AG09319 (cell line): ENCODE data around the gene PIAS1.

ENCODE experiments used
- DNase-seq: peaks from one replicate; pipeline ENCODE4 v3.0.0-alpha.2; 2010; ENCODE audit warnings: low read depth; ENCODE audit errors: extremely low read depth
- CTCF ChIP-seq: IDR thresholded peaks from 2 replicates; pipeline ENCODE4 v1.5.1; 2011; ENCODE audit warnings: low read depth, mild to moderate bottlenecking, inconsistent platforms, low read length, moderate library complexity

Gene PIAS1

GRCh38 chr15:68143785-68144184 is 89.7 kb downstream of the PIAS1 start:
- TF ChIP-seq CTCF = no peak
- DNase-seq = no peak

- no peak for TF ChIP-seq CTCF
- DNase-seq = no peak
Measured at GRCh38 chr15:68145706-68146105, 91.6 kb downstream of the PIAS1 start.

DNA sequence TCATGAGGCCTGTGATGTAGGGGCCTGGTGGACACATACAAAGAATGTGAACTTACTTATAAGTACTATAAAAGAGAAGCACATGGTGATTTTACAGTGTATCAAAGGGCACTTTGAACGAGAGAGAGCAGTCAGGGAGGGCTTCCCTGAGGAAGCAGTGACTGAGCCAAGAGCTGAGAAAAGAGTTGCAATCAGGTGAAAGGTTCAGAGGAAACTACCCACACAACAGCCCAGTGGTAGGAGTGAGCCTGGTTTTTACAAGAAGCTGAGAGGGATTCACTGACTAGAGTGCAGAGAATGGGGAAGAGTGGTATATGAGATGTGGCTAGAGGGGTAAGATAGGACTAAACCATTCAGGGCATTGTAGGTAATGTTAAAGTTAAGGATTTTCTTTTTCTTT is 93.9 kb downstream of the PIAS1 start:
- DNase-seq = no peak
- TF ChIP-seq CTCF = no peak

- no peak for TF ChIP-seq CTCF
- no peak for DNase-seq
Measured at GRCh38 chr15:68149059-68149458, 94.9 kb downstream of the PIAS1 start.

- no peak for DNase-seq
- no peak for TF ChIP-seq CTCF
Measured at GRCh38 chr15:68150187-68150586, 96.1 kb downstream of the PIAS1 start.

DNA sequence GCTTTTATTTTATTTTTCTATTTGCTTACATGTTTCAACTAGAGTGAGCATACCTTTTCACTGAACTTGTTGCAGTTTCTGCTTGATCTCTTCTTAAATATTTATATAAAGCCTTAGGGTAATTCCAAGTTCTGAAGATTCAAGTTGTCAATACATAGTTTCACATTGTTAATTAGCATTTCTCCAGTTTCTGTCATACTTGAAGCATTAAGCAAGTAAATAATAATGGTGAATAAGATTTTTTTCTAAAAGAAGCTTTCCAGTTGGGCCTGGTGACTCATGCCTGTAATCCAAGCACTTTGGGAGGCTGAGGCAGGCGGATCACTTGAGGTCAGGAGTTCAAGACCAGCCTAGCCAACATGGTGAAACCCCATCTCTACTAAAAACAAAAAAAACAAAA is 97.2 kb downstream of the PIAS1 start:
- TF ChIP-seq CTCF = no peak
- DNase-seq = no peak

DNA sequence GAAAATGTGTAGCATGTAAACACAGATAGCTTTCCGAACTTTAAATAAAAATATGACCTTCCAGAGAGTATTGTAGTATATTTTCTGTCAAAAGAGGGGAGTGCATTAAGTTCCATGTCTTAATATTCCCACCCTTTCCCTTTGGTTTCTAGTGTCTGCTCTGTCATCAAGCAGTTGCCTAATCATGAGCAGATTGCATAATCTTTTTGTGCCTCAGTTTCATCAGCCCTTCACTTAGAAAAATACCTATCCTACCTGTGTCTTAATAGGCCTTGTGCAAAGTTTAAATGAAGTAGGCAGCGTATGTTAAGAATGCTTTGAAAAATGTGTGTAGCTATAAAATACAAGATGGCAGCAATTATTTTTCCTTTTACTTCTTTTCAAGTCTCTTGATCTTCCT is 98.2 kb downstream of the PIAS1 start:
- TF ChIP-seq CTCF = no peak
- DNase-seq = no peak
